GM23338 (cell line): ENCODE measurements around the gene COMMD7. TPM values are rescaled to one million over a fixed set of nuclear protein-coding genes. Genes with fewer than 3 reads are reported as not detected.

Experiments
- ATAC-seq: fragments of 200-7000 bp; cut with Tn5 transposase; 3 replicates; pipeline ENCODE4 v1.9.1; 2020
- DNase-seq: peaks from one replicate; pipeline ENCODE4 v3.0.0-alpha.2; 2015; ENCODE audit warnings: low spot score
- H2AFZ ChIP-seq: fragments of 200-600 bp; sonication (generic); 2 replicates; pipeline ENCODE4 v1.8.0; 2016; ENCODE audit warnings: antibody characterized with exemption, mild to moderate bottlenecking, moderate library complexity
- H3F3A ChIP-seq: fragments of 200-600 bp; sonication (generic); replicated peaks from 2 replicates; pipeline ENCODE4 v1.8.0; 2017; ENCODE audit warnings: antibody characterized with exemption, mixed run types, low read depth
- H3K27ac ChIP-seq: fragments of 200-600 bp; sonication (generic); 2 replicates; pipeline ENCODE4 v1.6.1; 2016; ENCODE audit warnings: low read depth
- H3K27me3 ChIP-seq: fragments of 200-600 bp; sonication (generic); 2 replicates; pipeline ENCODE4 v1.8.0; 2016; ENCODE audit warnings: mild to moderate bottlenecking, mixed run types, moderate library complexity; ENCODE audit not compliant: insufficient read depth
- H3K36me3 ChIP-seq: fragments of 200-600 bp; sonication (generic); 2 replicates; pipeline ENCODE4 v1.8.0; 2016; ENCODE audit warnings: mild to moderate bottlenecking; ENCODE audit not compliant: insufficient read depth
- H3K4me1 ChIP-seq: fragments of 200-600 bp; sonication (generic); 2 replicates; pipeline ENCODE4 v1.8.0; 2016; ENCODE audit warnings: mild to moderate bottlenecking, moderate library complexity; ENCODE audit not compliant: insufficient read depth
- H3K4me2 ChIP-seq: fragments of 200-600 bp; sonication (generic); 2 replicates; pipeline ENCODE4 v1.7.1; 2017; ENCODE audit warnings: mixed run types
- H3K4me3 ChIP-seq: fragments of 200-600 bp; sonication (generic); 2 replicates; pipeline ENCODE4 v1.6.1; 2016; ENCODE audit warnings: mixed run types
- H3K79me2 ChIP-seq: fragments of 200-600 bp; sonication (generic); replicated peaks from 2 replicates; pipeline ENCODE4 v1.8.0; 2017; ENCODE audit warnings: mild to moderate bottlenecking; ENCODE audit not compliant: insufficient read depth
- H3K9me2 ChIP-seq: fragments of 200-600 bp; sonication (generic); 2 replicates; pipeline ENCODE4 v1.8.0; 2017; ENCODE audit not compliant: insufficient read depth
- H4K20me1 ChIP-seq: fragments of 200-600 bp; sonication (generic); replicated peaks from 2 replicates; pipeline ENCODE4 v1.8.0; 2017; ENCODE audit warnings: mild to moderate bottlenecking; ENCODE audit not compliant: insufficient read depth
- H3K27ac Mint-ChIP-seq: 2 replicates; pipeline ENCODE4 v1.8.0; 2020; ENCODE audit warnings: inconsistent platforms, mild to moderate bottlenecking, moderate library complexity, mixed read lengths
- H3K27me3 Mint-ChIP-seq: 3 replicates; pipeline ENCODE4 v1.8.0; 2022; ENCODE audit warnings: low read depth, mild to moderate bottlenecking, moderate library complexity, mixed read lengths, inconsistent platforms; ENCODE audit not compliant: insufficient read depth, poor library complexity
- H3K36me3 Mint-ChIP-seq: 3 replicates; pipeline ENCODE4 v1.8.0; 2021; ENCODE audit warnings: low read depth, mild to moderate bottlenecking, inconsistent platforms, moderate library complexity, mixed read lengths
- H3K4me1 Mint-ChIP-seq: 3 replicates; pipeline ENCODE4 v1.8.0; 2020; ENCODE audit warnings: mild to moderate bottlenecking, inconsistent platforms, mixed read lengths
- H3K4me3 Mint-ChIP-seq: 3 replicates; pipeline ENCODE4 v1.8.0; 2021; ENCODE audit warnings: moderate library complexity, mild to moderate bottlenecking, inconsistent platforms, mixed read lengths
- H3K9me3 Mint-ChIP-seq: 3 replicates; pipeline ENCODE4 v1.8.0; 2020; ENCODE audit warnings: moderate library complexity, mild to moderate bottlenecking, inconsistent platforms, mixed read lengths
- CTCF ChIP-seq, 2 experiments: fragments of 200-600 bp in 1 of 2; sonication (generic) in 1 of 2; conservative IDR thresholded peaks; 2 replicates each; pipeline versions ENCODE4 v1.5.1 to v1.6.1; 2016 to 2017; ENCODE audit warnings: antibody characterized with exemption in 2 of 2, low read depth in 2 of 2, mild to moderate bottlenecking in 2 of 2, moderate library complexity in 1 of 2
- EZH2 ChIP-seq: fragments of 200-600 bp; sonication (generic); IDR thresholded peaks from one replicate; pipeline ENCODE4 v1.8.0; 2017; ENCODE audit warnings: antibody characterized with exemption, mild to moderate bottlenecking, low read depth; ENCODE audit not compliant: unreplicated experiment
- EZH2phosphoT487 ChIP-seq: fragments of 200-600 bp; sonication (generic); IDR thresholded peaks from one replicate; pipeline ENCODE4 v1.8.1; 2018; ENCODE audit warnings: antibody characterized with exemption; ENCODE audit not compliant: unreplicated experiment
- JUNB ChIP-seq: IDR thresholded peaks from one replicate; pipeline ENCODE4 v1.6.1; 2016; ENCODE audit warnings: antibody characterized with exemption; ENCODE audit not compliant: unreplicated experiment
- ZNF114 ChIP-seq: fragments of 250-450 bp; sonication (Bioruptor Pico); IDR thresholded peaks from 2 replicates; pipeline ENCODE4 v1.5.0; 2020; ENCODE audit warnings: mild to moderate bottlenecking, moderate library complexity
- ZNF331 ChIP-seq: fragments of 250-450 bp; sonication (Bioruptor Pico); IDR thresholded peaks from 2 replicates; pipeline ENCODE4 v1.5.0; 2020; ENCODE audit warnings: low read depth, mild to moderate bottlenecking, moderate library complexity
- ZNF462 ChIP-seq: fragments of 250-450 bp; sonication (Bioruptor Pico); IDR thresholded peaks from 2 replicates; pipeline ENCODE4 v1.5.0; 2020; ENCODE audit warnings: mild to moderate bottlenecking, moderate library complexity
- polyA plus RNA-seq: library from polyadenylated mRNA; unstranded; fragments of >200 nt; fragmentation: Nextera tagmentation; extraction: Ambion mirVana; gene quantifications from 2 replicates; pipeline ENCODE4 v1.2.1, GENCODE V29; 2016
- total RNA-seq: library from RNA; depleted of rRNA; stranded (reverse); fragments of >200 nt; shearing (Covaris generic); gene quantifications from 2 replicates; pipeline ENCODE4 v1.2.3, GENCODE V29; 2014
- TF ChIP-seq, protein P1 (sequence below): IDR thresholded peaks from one replicate; pipeline ENCODE4 v1.6.1; 2018; ENCODE audit warnings: antibody characterized with exemption; ENCODE audit not compliant: unreplicated experiment

The COMMD7 gene
- total and polyA plus RNA-seq, 2 experiments from 2014 or later, result 67.3 to 86.4 TPM

DNA sequence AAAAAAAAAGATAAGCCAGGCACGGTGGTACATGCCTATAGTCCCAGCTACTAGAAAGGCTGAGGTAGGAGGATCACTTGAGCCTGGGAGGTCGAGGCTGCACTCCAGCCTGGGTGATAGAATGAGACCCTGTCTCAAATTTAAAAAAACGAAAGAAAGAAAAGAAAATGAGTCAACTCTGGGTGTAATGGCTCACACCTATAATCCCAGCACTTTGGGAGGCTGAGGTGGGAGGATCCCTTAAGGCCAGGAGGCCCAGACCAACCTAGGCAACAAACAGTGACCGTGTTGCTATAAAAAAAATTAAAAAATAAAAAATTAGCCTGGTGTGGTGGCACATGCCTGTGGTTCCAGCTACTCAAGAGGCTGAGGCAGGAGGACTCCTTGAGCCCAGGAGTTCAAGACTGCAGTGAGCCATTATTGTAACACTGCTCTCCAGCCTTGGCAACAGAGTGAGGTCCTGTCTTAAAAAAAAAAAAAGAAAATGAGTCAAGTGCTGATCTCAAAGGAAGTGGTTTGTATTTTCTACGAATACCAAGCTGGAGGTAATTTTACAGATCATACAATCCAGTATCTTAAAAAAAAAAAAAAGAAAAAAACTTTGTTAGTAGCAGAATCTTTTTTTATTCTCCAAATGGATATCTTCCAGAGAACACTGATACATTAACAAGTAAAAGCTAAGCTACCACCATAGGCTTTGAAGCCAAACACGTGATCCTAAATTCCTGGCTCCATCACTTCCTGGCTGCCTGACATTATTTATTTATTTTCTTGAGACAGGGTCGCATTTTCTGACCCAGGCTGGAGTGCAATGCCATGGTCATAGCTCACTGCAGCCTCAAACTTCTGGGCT is 5.7 kb downstream of the COMMD7 start (continued):
- no peak for TF ChIP-seq EZH2
- TF ChIP-seq ZNF462 (CRISPR knock-in tag), result no peak
- TF ChIP-seq CTCF (conservative IDR thresholded peaks at IDR 0.05; ENCODE audit: low read depth in 2 of 2), result no peak

DNA sequence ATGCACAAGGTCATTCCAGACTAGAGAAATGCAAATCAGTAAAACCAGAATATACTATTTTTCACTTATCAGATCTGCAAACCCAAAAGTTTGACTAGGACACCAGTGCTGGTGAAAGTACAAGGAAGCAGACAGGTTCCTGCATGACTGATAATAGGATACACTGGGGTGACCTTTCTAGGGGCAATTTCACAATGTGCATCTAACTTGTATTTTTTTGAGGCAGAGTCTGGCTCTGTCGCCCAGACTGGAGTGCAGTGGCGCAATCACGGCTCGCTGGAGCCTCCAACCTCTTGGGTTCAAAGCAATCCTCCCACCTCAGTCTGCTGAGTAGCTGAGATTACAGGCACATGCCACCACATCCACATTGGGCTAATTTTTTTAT is 11.4 kb downstream of the COMMD7 start:
- H3K9me3 Mint-ChIP-seq, result no peaks in the 10 kb centered on the region
- peaks cover 100% of the 10 kb centered on the region for H3K79me2 ChIP-seq
- H3K27me3 ChIP-seq, result no peaks in the 10 kb centered on the region
- H3K27ac ChIP-seq, result peak overlapping the region; percentile 6; the same call in 1 of the 2 replicates
- no peaks in the 10 kb centered on the region for H3K9me2 ChIP-seq
- H3F3A ChIP-seq, result no peaks in the 10 kb centered on the region; the same call in 1 of the 2 replicates
- H3K27me3 Mint-ChIP-seq, result peaks cover 3% of the 10 kb centered on the region
- H3K36me3 Mint-ChIP-seq, result peaks cover 36% of the 10 kb centered on the region
- DNase-seq (no peak), ATAC-seq (no peak)
- peaks cover 20% of the 10 kb centered on the region for H3K4me1 ChIP-seq
- peaks cover 17% of the 10 kb centered on the region for H3K4me1 Mint-ChIP-seq
- no peak overlapping the region for H2AFZ ChIP-seq
- H3K4me3 Mint-ChIP-seq, result no peak overlapping the region
- peaks cover 47% of the 10 kb centered on the region for H4K20me1 ChIP-seq
- H3K36me3 ChIP-seq, result peaks cover 15% of the 10 kb centered on the region
- H3K4me2 ChIP-seq, result peak overlapping the region; percentile 6; the same call in 1 of the 2 replicates
- H3K4me3 ChIP-seq, result no peak overlapping the region
- no peak overlapping the region; the same call in 1 of the 2 replicates for H3K27ac Mint-ChIP-seq
- TF ChIP-seq EZH2phosphoT487 (no peak), CTCF (conservative IDR thresholded peaks at IDR 0.05; ENCODE audit: low read depth in 2 of 2) (no peak), ZNF331 (CRISPR knock-in tag) (no peak), ZNF114 (CRISPR knock-in tag) (no peak), JUNB (no peak), EZH2 (no peak)
- TF ChIP-seq, protein P1, sequence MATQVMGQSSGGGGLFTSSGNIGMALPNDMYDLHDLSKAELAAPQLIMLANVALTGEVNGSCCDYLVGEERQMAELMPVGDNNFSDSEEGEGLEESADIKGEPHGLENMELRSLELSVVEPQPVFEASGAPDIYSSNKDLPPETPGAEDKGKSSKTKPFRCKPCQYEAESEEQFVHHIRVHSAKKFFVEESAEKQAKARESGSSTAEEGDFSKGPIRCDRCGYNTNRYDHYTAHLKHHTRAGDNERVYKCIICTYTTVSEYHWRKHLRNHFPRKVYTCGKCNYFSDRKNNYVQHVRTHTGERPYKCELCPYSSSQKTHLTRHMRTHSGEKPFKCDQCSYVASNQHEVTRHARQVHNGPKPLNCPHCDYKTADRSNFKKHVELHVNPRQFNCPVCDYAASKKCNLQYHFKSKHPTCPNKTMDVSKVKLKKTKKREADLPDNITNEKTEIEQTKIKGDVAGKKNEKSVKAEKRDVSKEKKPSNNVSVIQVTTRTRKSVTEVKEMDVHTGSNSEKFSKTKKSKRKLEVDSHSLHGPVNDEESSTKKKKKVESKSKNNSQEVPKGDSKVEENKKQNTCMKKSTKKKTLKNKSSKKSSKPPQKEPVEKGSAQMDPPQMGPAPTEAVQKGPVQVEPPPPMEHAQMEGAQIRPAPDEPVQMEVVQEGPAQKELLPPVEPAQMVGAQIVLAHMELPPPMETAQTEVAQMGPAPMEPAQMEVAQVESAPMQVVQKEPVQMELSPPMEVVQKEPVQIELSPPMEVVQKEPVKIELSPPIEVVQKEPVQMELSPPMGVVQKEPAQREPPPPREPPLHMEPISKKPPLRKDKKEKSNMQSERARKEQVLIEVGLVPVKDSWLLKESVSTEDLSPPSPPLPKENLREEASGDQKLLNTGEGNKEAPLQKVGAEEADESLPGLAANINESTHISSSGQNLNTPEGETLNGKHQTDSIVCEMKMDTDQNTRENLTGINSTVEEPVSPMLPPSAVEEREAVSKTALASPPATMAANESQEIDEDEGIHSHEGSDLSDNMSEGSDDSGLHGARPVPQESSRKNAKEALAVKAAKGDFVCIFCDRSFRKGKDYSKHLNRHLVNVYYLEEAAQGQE, result no peak
